Vagina (tissue), 2 donors: Measurements from ENCODE around the gene MNAT1. TPM values are rescaled to one million over a fixed set of nuclear protein-coding genes. Genes with fewer than 3 reads are reported as not detected.
A peak's percentile ranks its signal among the peaks of the same experiment; 100 is the strongest.

Experiments used
- DNase-seq, 2 donors: peaks; one replicate each; pipeline ENCODE4 v3.0.0-alpha.2; 2017; ENCODE audit errors: extremely low spot score in 2 of 2
- H3K27ac ChIP-seq: fragments of 200-600 bp; sonication (generic); one replicate; pipeline ENCODE4 v1.5.1; 2019
- H3K27me3 ChIP-seq: fragments of 200-600 bp; sonication (generic); one replicate; pipeline ENCODE4 v1.5.1; 2019
- H3K36me3 ChIP-seq, 2 donors: fragments of 200-600 bp; sonication (generic); one replicate each; pipeline ENCODE4 v1.5.1; 2017 to 2019
- H3K4me1 ChIP-seq: fragments of 200-600 bp; sonication (generic); one replicate; pipeline ENCODE4 v1.5.1; 2019
- H3K4me3 ChIP-seq, 2 donors: fragments of 200-600 bp; sonication (generic); 1 replicate in 1 of 2; 2 replicates in 1 of 2; pipeline ENCODE4 v1.5.1; 2016 to 2019
- H3K9me3 ChIP-seq: fragments of 200-600 bp; sonication (generic); one replicate; pipeline ENCODE4 v1.5.1; 2019
- POLR2A ChIP-seq, 2 donors: fragments of 450-650 bp; IDR thresholded peaks; one replicate each; pipeline ENCODE4 v1.6.1; 2017; ENCODE audit warnings: antibody characterized with exemption in 2 of 2, mild to moderate bottlenecking in 2 of 2, moderate library complexity in 2 of 2
- POLR2AphosphoS5 ChIP-seq, 2 donors: sonication (generic); formaldehyde crosslinking; IDR thresholded peaks; one replicate each; pipeline ENCODE4 v1.9.0; 2017; ENCODE audit warnings: antibody characterized with exemption in 2 of 2, mild to moderate bottlenecking in 2 of 2, low read depth in 1 of 2; ENCODE audit not compliant: insufficient read depth in 1 of 2
- intact Hi-C: fragments of 100-400 bp; cut with DNase I; formaldehyde crosslinking; loops from one replicate; pipeline ENCODE4 v1.15.1; 2023
- total RNA-seq: library from RNA; depleted of rRNA; stranded (reverse); fragments of >200 nt; gene quantifications from one replicate; pipeline ENCODE4 v1.2.3, GENCODE V29; 2016
- TF ChIP-seq, protein P1 (sequence below), 3 experiments: fragments of 450-650 bp in 2 of 3; fragments of 200-600 bp in 1 of 3; sonication (generic) in 1 of 3; IDR thresholded peaks; one replicate each; pipeline ENCODE4 v1.5.1; 2017 to 2019; ENCODE audit warnings: antibody characterized with exemption in 3 of 3, mild to moderate bottlenecking in 2 of 3, moderate library complexity in 2 of 3

MNAT1 gene
- total RNA-seq, 1 donor from 2014 or later = 38.1 TPM

DNA sequence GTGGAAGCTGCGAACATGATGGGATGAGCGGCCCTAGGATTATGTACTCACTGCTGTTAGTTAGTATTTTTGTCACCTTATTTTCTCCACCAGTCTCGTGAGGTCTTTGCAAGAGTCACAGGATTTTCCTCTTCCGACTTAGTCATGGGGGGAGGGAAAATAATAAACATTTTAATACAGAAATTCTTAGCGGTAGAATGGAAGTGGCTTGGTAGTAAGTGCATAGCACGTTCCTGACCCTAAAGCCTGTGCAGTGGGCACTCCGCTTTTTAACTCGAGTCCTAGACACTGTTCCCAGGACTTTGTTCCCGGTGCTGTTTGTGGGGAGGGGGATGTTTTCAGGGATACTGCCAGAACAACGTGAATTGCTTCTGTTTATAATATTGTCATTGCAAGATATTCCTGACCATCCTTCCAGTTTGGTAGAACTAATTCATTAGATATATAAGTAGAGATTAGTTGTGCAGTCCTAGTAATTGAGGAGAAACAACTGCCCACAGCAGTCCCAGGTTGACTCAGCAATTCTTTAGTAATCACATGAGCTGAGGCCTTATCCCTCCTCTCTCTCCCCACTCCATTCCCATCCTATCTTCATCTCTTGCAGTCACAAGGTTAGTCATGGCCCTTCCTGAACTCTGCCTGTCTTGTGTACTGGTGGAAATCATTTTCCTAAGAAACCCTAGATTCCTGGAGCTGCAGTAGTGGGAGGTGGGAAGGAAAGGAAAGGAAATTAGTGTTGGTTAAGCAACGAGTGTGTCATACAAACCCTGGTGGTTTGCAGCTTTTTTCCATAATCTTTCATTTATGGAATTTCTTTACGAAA, 247.3 kb downstream of the MNAT1 start:
- Histone ChIP-seq H3K27me3 (no peaks in the 10 kb centered on the region), H3K36me3 (no peaks in the 10 kb centered on the region), H3K4me1 (peaks cover 35% of the 10 kb centered on the region), H3K27ac (peak overlapping the region; percentile 77), H3K4me3 (peak overlapping the region; percentile 64 to 77), H3K9me3 (no peaks in the 10 kb centered on the region)
- no peak for DNase-seq
- intact Hi-C loops = no loop called here
- TF ChIP-seq, protein P1, sequence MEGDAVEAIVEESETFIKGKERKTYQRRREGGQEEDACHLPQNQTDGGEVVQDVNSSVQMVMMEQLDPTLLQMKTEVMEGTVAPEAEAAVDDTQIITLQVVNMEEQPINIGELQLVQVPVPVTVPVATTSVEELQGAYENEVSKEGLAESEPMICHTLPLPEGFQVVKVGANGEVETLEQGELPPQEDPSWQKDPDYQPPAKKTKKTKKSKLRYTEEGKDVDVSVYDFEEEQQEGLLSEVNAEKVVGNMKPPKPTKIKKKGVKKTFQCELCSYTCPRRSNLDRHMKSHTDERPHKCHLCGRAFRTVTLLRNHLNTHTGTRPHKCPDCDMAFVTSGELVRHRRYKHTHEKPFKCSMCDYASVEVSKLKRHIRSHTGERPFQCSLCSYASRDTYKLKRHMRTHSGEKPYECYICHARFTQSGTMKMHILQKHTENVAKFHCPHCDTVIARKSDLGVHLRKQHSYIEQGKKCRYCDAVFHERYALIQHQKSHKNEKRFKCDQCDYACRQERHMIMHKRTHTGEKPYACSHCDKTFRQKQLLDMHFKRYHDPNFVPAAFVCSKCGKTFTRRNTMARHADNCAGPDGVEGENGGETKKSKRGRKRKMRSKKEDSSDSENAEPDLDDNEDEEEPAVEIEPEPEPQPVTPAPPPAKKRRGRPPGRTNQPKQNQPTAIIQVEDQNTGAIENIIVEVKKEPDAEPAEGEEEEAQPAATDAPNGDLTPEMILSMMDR (IDR thresholded peaks at IDR 0.05) = no peak
- TF ChIP-seq POLR2AphosphoS5 (IDR thresholded peaks at IDR 0.05; ENCODE audit: insufficient read depth in 1 of 2, low read depth in 1 of 2) (no peak), POLR2A (IDR thresholded peaks at IDR 0.05) (no peak)

DNA sequence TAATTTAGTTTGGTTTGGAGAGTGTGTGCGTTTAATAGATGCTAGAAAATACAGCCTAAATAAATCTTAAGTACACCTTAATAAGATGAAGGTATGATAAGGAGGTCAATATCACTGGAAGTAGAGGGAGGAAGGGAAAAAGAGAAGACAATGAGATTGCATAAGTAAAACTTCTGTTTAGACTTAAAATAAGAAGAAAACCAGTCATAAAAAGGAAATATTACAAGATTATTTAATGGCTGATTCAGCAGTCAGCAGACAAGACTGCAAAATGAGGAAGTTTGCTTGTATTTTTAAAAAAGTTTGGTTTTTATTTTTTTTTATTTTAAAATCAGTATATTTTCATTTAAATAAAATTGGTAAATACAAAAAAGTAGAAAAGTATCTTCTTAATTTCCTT, 249.6 kb downstream of the MNAT1 start:
- TF ChIP-seq POLR2AphosphoS5 (IDR thresholded peaks at IDR 0.05; ENCODE audit: insufficient read depth in 1 of 2, low read depth in 1 of 2) = no peak
- no peak for TF ChIP-seq POLR2A (IDR thresholded peaks at IDR 0.05)
- TF ChIP-seq, protein P1 (IDR thresholded peaks at IDR 0.05) = no peak
- intact Hi-C loops = no loop called here
- H3K4me1 ChIP-seq = peaks cover 35% of the 10 kb centered on the region
- H3K27ac ChIP-seq = no peak overlapping the region
- no peak overlapping the region for H3K4me3 ChIP-seq
- no peaks in the 10 kb centered on the region for H3K36me3 ChIP-seq
- no peaks in the 10 kb centered on the region for H3K27me3 ChIP-seq
- no peaks in the 10 kb centered on the region for H3K9me3 ChIP-seq
- no peak for DNase-seq

DNA sequence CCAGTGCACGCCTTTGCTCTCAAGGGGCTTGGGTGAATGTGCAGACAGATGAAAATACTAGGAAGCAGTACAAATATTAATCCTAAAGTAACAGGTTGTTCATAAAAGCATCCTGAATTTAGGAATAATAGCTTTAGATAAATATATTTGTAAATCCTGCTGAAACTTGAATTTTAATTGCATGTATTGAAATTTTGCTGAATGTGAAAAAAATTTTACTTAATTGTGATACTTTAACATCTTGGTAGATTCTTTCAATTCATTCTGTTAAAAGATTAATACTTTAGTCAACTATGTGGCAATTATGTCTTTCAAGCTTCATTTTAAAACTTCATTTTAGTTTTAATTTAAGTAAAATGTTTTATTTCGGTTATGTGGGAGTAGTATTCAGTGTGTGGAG, 251.9 kb downstream of the MNAT1 start:
- Histone ChIP-seq H3K27ac (no peak overlapping the region), H3K36me3 (no peaks in the 10 kb centered on the region), H3K9me3 (no peaks in the 10 kb centered on the region), H3K4me3 (no peak overlapping the region), H3K27me3 (no peaks in the 10 kb centered on the region), H3K4me1 (peaks cover 29% of the 10 kb centered on the region)
- TF ChIP-seq POLR2A (IDR thresholded peaks at IDR 0.05) (no peak), POLR2AphosphoS5 (IDR thresholded peaks at IDR 0.05; ENCODE audit: insufficient read depth in 1 of 2, low read depth in 1 of 2) (no peak)
- TF ChIP-seq, protein P1 (IDR thresholded peaks at IDR 0.05) = no peak
- intact Hi-C loops = no loop called here
- no peak for DNase-seq

DNA sequence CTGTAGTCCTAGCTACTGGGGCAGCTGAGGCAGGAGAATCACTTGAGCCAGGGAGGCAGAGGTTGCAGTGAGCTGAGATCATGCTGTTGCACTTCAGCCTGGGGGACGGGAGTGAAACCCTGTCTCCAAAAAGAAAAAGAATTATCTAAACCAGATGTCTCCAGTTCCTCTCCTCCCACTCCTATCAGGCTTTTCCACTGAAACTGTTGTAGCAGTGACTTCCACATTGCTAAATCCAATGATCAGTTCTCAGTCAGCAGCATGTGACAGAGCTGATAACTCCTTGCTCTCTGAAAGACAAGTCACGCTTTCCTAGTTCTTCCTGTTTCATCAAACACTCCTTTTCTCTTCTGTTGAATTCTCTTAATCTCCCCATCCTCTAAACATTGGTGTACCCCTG, 255.0 kb downstream of the MNAT1 start:
- H3K36me3 ChIP-seq = peaks cover 0 to 4% of the 10 kb centered on the region in 2 donors
- no peak for DNase-seq
- H3K4me1 ChIP-seq = peaks cover 8% of the 10 kb centered on the region
- no peak for TF ChIP-seq POLR2AphosphoS5 (IDR thresholded peaks at IDR 0.05; ENCODE audit: insufficient read depth in 1 of 2, low read depth in 1 of 2)
- TF ChIP-seq POLR2A (IDR thresholded peaks at IDR 0.05) = no peak
- TF ChIP-seq, protein P1 (IDR thresholded peaks at IDR 0.05) = no peak
- no peaks in the 10 kb centered on the region for H3K9me3 ChIP-seq
- intact Hi-C loops = no loop called here
- H3K27me3 ChIP-seq = no peaks in the 10 kb centered on the region
- H3K4me3 ChIP-seq = no peak overlapping the region
- peak overlapping the region; percentile 43 for H3K27ac ChIP-seq

DNA sequence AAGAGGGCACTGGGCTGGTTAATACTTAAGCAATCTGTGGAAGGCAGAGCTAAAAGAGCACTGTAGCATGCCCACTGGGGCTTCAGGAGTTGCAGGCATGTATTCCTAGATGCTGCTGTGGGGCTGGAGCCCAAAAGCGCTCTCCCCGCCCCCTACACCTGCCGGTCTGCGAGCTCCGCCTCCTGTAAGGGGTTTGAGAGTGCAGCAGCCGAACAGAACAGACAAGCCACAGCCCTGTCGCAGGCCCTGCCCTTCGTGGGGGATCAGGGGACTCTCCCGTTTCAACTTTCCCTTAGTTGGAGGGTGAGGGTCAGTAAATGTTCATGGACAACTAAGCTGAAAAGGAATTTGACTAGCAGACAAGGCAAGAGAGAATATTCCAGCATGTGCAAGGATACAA, 264.1 kb downstream of the MNAT1 start:
- H3K27me3 ChIP-seq = no peaks in the 10 kb centered on the region
- no peaks in the 10 kb centered on the region for H3K4me1 ChIP-seq
- peaks cover 0 to 11% of the 10 kb centered on the region in 2 donors for H3K36me3 ChIP-seq
- H3K4me3 ChIP-seq = no peak overlapping the region
- no peaks in the 10 kb centered on the region for H3K9me3 ChIP-seq
- no peak for TF ChIP-seq POLR2AphosphoS5 (IDR thresholded peaks at IDR 0.05; ENCODE audit: insufficient read depth in 1 of 2, low read depth in 1 of 2)
- TF ChIP-seq POLR2A (IDR thresholded peaks at IDR 0.05) = no peak
- TF ChIP-seq, protein P1 (IDR thresholded peaks at IDR 0.05) = no peak
- intact Hi-C loops = no loop called here
- DNase-seq = no peak
- H3K27ac ChIP-seq = no peak overlapping the region
